H1 (cell line): Measurements from ENCODE around the gene YEATS4. TPM values are rescaled to one million over a fixed set of nuclear protein-coding genes. Genes with fewer than 3 reads are reported as not detected.

Experiments used
- CTCF ChIA-PET: fragments of 300-600 bp; sonication (Branson Sonifier 250); formaldehyde crosslinking; loops from one replicate; lab custom pipeline; 2021; ENCODE audit not compliant: partially characterized antibody; lab: Charles Lee
- POLR2A ChIA-PET: fragments of 300-600 bp; sonication (Branson Sonifier 250); formaldehyde crosslinking; loops from one replicate; lab custom pipeline; 2021; ENCODE audit warnings: inconsistent platforms; ENCODE audit not compliant: partially characterized antibody; lab: Charles Lee
- DNase-seq, 2 experiments: peaks; one replicate each; pipeline versions ENCODE4 v3.0.0 to v3.0.0-alpha.2; 2010 to 2022; ENCODE audit warnings: low spot score in 2 of 2, low read depth in 1 of 2, mixed read lengths in 1 of 2
- FAIRE-seq: peaks from 2 replicates; lab custom pipeline; 2011; peaks lifted over from hg19 to GRCh38; lab: Jason Lieb, UNC
- H2AFZ ChIP-seq: 2 replicates; pipeline ENCODE4 v1.8.1; 2012; ENCODE audit warnings: low read length, inconsistent platforms
- H2AK5ac ChIP-seq: 2 replicates; pipeline ENCODE4 v1.6.1; 2013; ENCODE audit warnings: low read depth, low read length
- H2BK120ac ChIP-seq: replicated peaks from 2 replicates; pipeline ENCODE3; 2013; ENCODE audit warnings: low read depth, low read length, inconsistent platforms
- H2BK12ac ChIP-seq: 2 replicates; pipeline ENCODE4 v1.6.1; 2013; ENCODE audit warnings: low read depth, low read length
- H2BK15ac ChIP-seq: 2 replicates; pipeline ENCODE4 v1.6.1; 2013; ENCODE audit warnings: low read length
- H2BK20ac ChIP-seq: 2 replicates; pipeline ENCODE4 v1.6.1; 2013; ENCODE audit warnings: low read length
- H2BK5ac ChIP-seq: 2 replicates; pipeline ENCODE4 v1.6.1; 2013; ENCODE audit warnings: low read depth, low read length
- H3K14ac ChIP-seq: 2 replicates; pipeline ENCODE4 v1.6.1; 2013; ENCODE audit warnings: inconsistent platforms; ENCODE audit not compliant: insufficient read length
- H3K18ac ChIP-seq: 2 replicates; pipeline ENCODE4 v1.6.1; 2013; ENCODE audit warnings: low read length; ENCODE audit errors: extremely low read depth
- H3K23ac ChIP-seq: 2 replicates; pipeline ENCODE4 v1.6.1; 2013; ENCODE audit warnings: inconsistent platforms; ENCODE audit not compliant: insufficient read length
- H3K23me2 ChIP-seq: 2 replicates; pipeline ENCODE4 v1.6.1; 2013; ENCODE audit warnings: low read depth, low read length
- H3K27ac ChIP-seq: 2 replicates; pipeline ENCODE4 v1.6.1; 2011; ENCODE audit warnings: low read depth, low read length, inconsistent platforms
- H3K27me3 ChIP-seq, 4 experiments: replicated peaks in 1 of 4; 1 replicate in 1 of 4; 2 replicates in 3 of 4; pipeline versions ENCODE4 v1.6.1 to v1.8.1; 2011 to 2013; ENCODE audit warnings: low read length in 3 of 4, mild to moderate bottlenecking in 3 of 4, inconsistent platforms in 2 of 4, mixed read lengths in 2 of 4, moderate library complexity in 1 of 4; ENCODE audit not compliant: control insufficient read depth in 3 of 4, insufficient read depth in 3 of 4; ENCODE audit errors: extremely low read depth in 1 of 4
- H3K36me3 ChIP-seq, 4 experiments: 2 replicates each; pipeline versions ENCODE4 v1.6.1 to v1.8.1; 2011 to 2013; ENCODE audit warnings: mild to moderate bottlenecking in 4 of 4, low read length in 3 of 4, moderate library complexity in 2 of 4, control low read depth in 1 of 4, inconsistent platforms in 1 of 4; ENCODE audit not compliant: insufficient read depth in 4 of 4, control insufficient read depth in 2 of 4
- H3K4ac ChIP-seq: replicated peaks from 2 replicates; pipeline ENCODE3; 2013; ENCODE audit warnings: low read length, low read depth, mixed read lengths, inconsistent platforms; ENCODE audit not compliant: insufficient read length
- H3K4me1 ChIP-seq, 4 experiments: replicated peaks in 1 of 4; 1 replicate in 1 of 4; 2 replicates in 3 of 4; pipeline versions ENCODE4 v1.6.1 to v1.8.1; 2011 to 2013; ENCODE audit warnings: low read length in 3 of 4, inconsistent platforms in 2 of 4, mixed read lengths in 1 of 4; ENCODE audit not compliant: insufficient read depth in 4 of 4, control insufficient read depth in 3 of 4
- H3K4me2 ChIP-seq, 2 experiments: 2 replicates each; pipeline versions ENCODE4 v1.6.1 to v1.8.1; 2011 to 2013; ENCODE audit warnings: low read depth in 2 of 2, low read length in 2 of 2, control low read depth in 1 of 2, inconsistent platforms in 1 of 2, mild to moderate bottlenecking in 1 of 2; ENCODE audit not compliant: insufficient read depth in 1 of 2
- H3K4me3 ChIP-seq, 4 experiments: fragments of 200-600, 300-600 bp in 1 of 4; sonication (generic), shearing (Covaris generic), sonication (Bioruptor Twin) in 1 of 4; 2 replicates each; pipeline versions ENCODE4 v1.5.1 to v1.8.1; 2011 to 2016; ENCODE audit warnings: low read length in 4 of 4, low read depth in 3 of 4, control low read depth in 2 of 4, inconsistent platforms in 2 of 4, mild to moderate bottlenecking in 2 of 4, mixed read lengths in 1 of 4, moderate library complexity in 1 of 4; ENCODE audit not compliant: insufficient read depth in 2 of 4; ENCODE audit errors: extremely low read depth in 1 of 4
- H3K56ac ChIP-seq: replicated peaks from 2 replicates; pipeline ENCODE3; 2013; ENCODE audit warnings: low read depth, mild to moderate bottlenecking, mixed read lengths, low read length, inconsistent platforms; ENCODE audit not compliant: insufficient read length
- H3K79me1 ChIP-seq: 2 replicates; pipeline ENCODE4 v1.6.1; 2013; ENCODE audit warnings: low read depth, low read length, control low read depth
- H3K79me2 ChIP-seq, 2 experiments: 2 replicates each; pipeline versions ENCODE4 v1.6.1 to v1.8.1; 2012 to 2013; ENCODE audit warnings: low read length in 2 of 2, mild to moderate bottlenecking in 2 of 2, inconsistent platforms in 1 of 2; ENCODE audit not compliant: insufficient read depth in 2 of 2, control insufficient read depth in 1 of 2
- H3K9ac ChIP-seq, 4 experiments: replicated peaks in 1 of 4; 1 replicate in 1 of 4; 2 replicates in 3 of 4; pipeline versions ENCODE4 v1.6.1 to v1.8.1; 2011 to 2013; ENCODE audit warnings: low read depth in 3 of 4, low read length in 3 of 4, control low read depth in 2 of 4, mild to moderate bottlenecking in 2 of 4, moderate library complexity in 2 of 4, inconsistent platforms in 1 of 4; ENCODE audit errors: extremely low read depth in 1 of 4
- H3K9me3 ChIP-seq, 2 experiments: 2 replicates each; pipeline versions ENCODE4 v1.6.1 to v1.8.1; 2012 to 2013; ENCODE audit warnings: mild to moderate bottlenecking in 2 of 2, moderate library complexity in 2 of 2, control low read depth in 1 of 2, inconsistent platforms in 1 of 2, low read depth in 1 of 2, low read length in 1 of 2, mixed read lengths in 1 of 2; ENCODE audit not compliant: insufficient read depth in 2 of 2
- H4K20me1 ChIP-seq, 2 experiments: replicated peaks in 1 of 2; 2 replicates each; pipeline versions ENCODE3 to v1.8.1; 2011 to 2013; ENCODE audit warnings: inconsistent platforms in 2 of 2, low read length in 2 of 2, mild to moderate bottlenecking in 1 of 2; ENCODE audit not compliant: insufficient read depth in 2 of 2, control insufficient read depth in 1 of 2
- H4K5ac ChIP-seq: 2 replicates; pipeline ENCODE4 v1.6.1; 2013; ENCODE audit warnings: low read length, low read depth, mixed read lengths, inconsistent platforms; ENCODE audit not compliant: insufficient read length
- H4K8ac ChIP-seq: 2 replicates; pipeline ENCODE4 v1.8.0; 2013; ENCODE audit warnings: mild to moderate bottlenecking, moderate library complexity, low read length, inconsistent platforms; ENCODE audit not compliant: insufficient read depth; ENCODE audit errors: extremely low read depth
- H4K91ac ChIP-seq: replicated peaks from 2 replicates; pipeline ENCODE3; 2013; ENCODE audit warnings: low read length, mixed read lengths, inconsistent platforms; ENCODE audit not compliant: insufficient read length
- CBX8 ChIP-seq: fragments of 300-800, 300-1000 bp; sonication (generic); IDR thresholded peaks from 2 replicates; pipeline ENCODE4 v1.7.1; 2016; ENCODE audit warnings: low read depth, low read length, borderline replicate concordance
- CHD1 ChIP-seq: IDR thresholded peaks from 2 replicates; pipeline ENCODE4 v1.6.1; 2012; ENCODE audit warnings: low read depth, low read length, improper control_type of control experiment
- CHD2 ChIP-seq: IDR thresholded peaks from 2 replicates; pipeline ENCODE4 v1.6.1; 2012; ENCODE audit warnings: low read length, improper control_type of control experiment
- E2F6 ChIP-seq: IDR thresholded peaks from 2 replicates; pipeline ENCODE4 v1.6.1; 2012; ENCODE audit warnings: inconsistent platforms
- EZH2 ChIP-seq: fragments of 200-600 bp; sonication (generic); IDR thresholded peaks from 2 replicates; pipeline ENCODE4 v1.7.1; 2012; ENCODE audit warnings: low read depth, mild to moderate bottlenecking, moderate library complexity, low read length, inconsistent platforms; ENCODE audit not compliant: severe bottlenecking
- HDAC6 ChIP-seq: IDR thresholded peaks from one replicate; pipeline ENCODE4 v1.7.1; 2012; ENCODE audit warnings: low read depth, mild to moderate bottlenecking, inconsistent platforms, low read length, moderate library complexity
- NANOG ChIP-seq: IDR thresholded peaks from 2 replicates; pipeline ENCODE4 v1.6.1; 2011; ENCODE audit warnings: low read length, low read depth, mild to moderate bottlenecking, inconsistent platforms; ENCODE audit not compliant: insufficient read depth, poor library complexity, severe bottlenecking
- RBBP5 ChIP-seq: IDR thresholded peaks from 2 replicates; pipeline ENCODE4 v1.7.1; 2012; ENCODE audit warnings: low read depth, mild to moderate bottlenecking, inconsistent platforms, low read length, moderate library complexity, borderline replicate concordance
- RNF2 ChIP-seq: fragments of 200-900, 300-1000 bp; sonication (generic); IDR thresholded peaks from 2 replicates; pipeline ENCODE4 v1.7.1; 2016; ENCODE audit warnings: borderline replicate concordance, low read depth, mild to moderate bottlenecking, antibody characterized with exemption, low read length; ENCODE audit not compliant: poor library complexity, severe bottlenecking; ENCODE audit errors: missing control alignments
- SP4 ChIP-seq: IDR thresholded peaks from 2 replicates; pipeline ENCODE4 v1.6.1; 2012; ENCODE audit warnings: low read length, inconsistent platforms
- TAF1 ChIP-seq: IDR thresholded peaks from 2 replicates; pipeline ENCODE4 v1.6.1; 2011; ENCODE audit warnings: mild to moderate bottlenecking, low read depth, low read length
- YY1 ChIP-seq: IDR thresholded peaks from 2 replicates; pipeline ENCODE4 v1.6.1; 2011; ENCODE audit warnings: low read depth, mild to moderate bottlenecking, low read length
- WGBS, 2 experiments: shearing (Covaris generic) in 1 of 2; methylation state at CpG; one replicate each; pipeline versions ENCODE4 v1.1.6 to v1.1.7; 2013 to 2015; ENCODE audit warnings: low lambda C conversion rate in 2 of 2, mixed read lengths in 2 of 2, inconsistent platforms in 1 of 2, low coverage in 1 of 2, missing lambda C conversion rate in 1 of 2; ENCODE audit not compliant: insufficient replicate concordance in 2 of 2, insufficient coverage in 1 of 2, insufficient read length in 1 of 2; ENCODE audit errors: extremely low coverage in 1 of 2, missing lambda C conversion rate in 1 of 2; 5-methylcytosine and 5-hydroxymethylcytosine counted together
- polyA plus RNA-seq, 7 experiments: library from polyadenylated mRNA; depleted of rRNA in 3 of 7; stranded (reverse) in 5 of 7; unstranded in 2 of 7; fragments of >200 nt in 5 of 7; fragments of 200-250 nt in 2 of 7; gene quantifications; 1 replicate in 5 of 7; 2 replicates in 1 of 7; 4 replicates in 1 of 7; pipeline versions ENCODE4 v1.2.1 to v1.2.3, GENCODE V29; 2011 to 2013; ENCODE audit warnings: missing spikeins in 2 of 7, mixed read lengths in 2 of 7
- total RNA-seq: library from RNA; stranded (reverse); fragmentation: NEBNext Ultra II Directional; extraction: Animal tissue kit (Norgen Biotek cat#: 25700); gene quantifications from 2 replicates; pipeline ENCODE4 v1.2.1, GENCODE V29; 2021

The YEATS4 gene
- total and polyA plus RNA-seq, 2 of the 8 experiments (the other 6 are each of a cell fraction or from before 2014, with no cell fraction given): 25.7 to 32.5 TPM

- ChIA-PET CTCF (interaction anchor here (1.8 kb wide), 1 partner anchor 20 kb away, joined by 5 read pairs; no protein-coding TSS in a partner anchor), POLR2A (no interaction called here)
- Histone ChIP-seq H2BK12ac (no peak overlapping the region), H3K27ac (no peak overlapping the region), H2BK120ac (no peak overlapping the region), H3K23ac (no peak overlapping the region), H3K9ac (no peak overlapping the region), H2BK5ac (no peak overlapping the region), H3K4ac (no peak overlapping the region), H4K8ac (no peak overlapping the region), H3K18ac (no peak overlapping the region), H2AFZ (no peak overlapping the region), H3K4me1 (peaks cover 0 to 5% (median 0%) of the 10 kb centered on the region in 4 experiments; a peak in 3 of 7 replicates), H4K5ac (no peak overlapping the region), H2BK20ac (no peak overlapping the region), H4K20me1 (no peaks in the 10 kb centered on the region), H2AK5ac (no peak overlapping the region), H3K4me2 (no peak overlapping the region), H3K4me3 (no peak overlapping the region), H3K79me1 (no peaks in the 10 kb centered on the region), H2BK15ac (no peak overlapping the region), H3K36me3 (no peaks in the 10 kb centered on the region), H3K27me3 (no peaks in the 10 kb centered on the region), H3K14ac (no peak overlapping the region), H3K23me2 (no peaks in the 10 kb centered on the region), H4K91ac (no peak overlapping the region), H3K56ac (no peak overlapping the region), H3K79me2 (no peaks in the 10 kb centered on the region), H3K9me3 (no peaks in the 10 kb centered on the region)
- FAIRE-seq (no peak), DNase-seq (no peak)
- 93% methylated on average over 2 of the region's 2 CpGs; no CpG with 5 or more reads in 1 of the 2 experiments for WGBS, 2 experiments
- TF ChIP-seq CHD1 (no peak), RNF2 (no peak), SP4 (no peak), YY1 (no peak), HDAC6 (no peak), RBBP5 (no peak), CHD2 (no peak), CBX8 (no peak), TAF1 (no peak), NANOG (no peak), E2F6 (no peak), EZH2 (no peak)
Measured at GRCh38 chr12:69351462-69352236, 7.9 kb upstream of the YEATS4 start.
